ENCODE results near the gene OSBPL10.

The OSBPL10 gene

GRCh38 chr3:31890742-31891469, 90.2 kb downstream of the OSBPL10 start (continued):
- TF ChIP-seq TSHZ2 (CRISPR knock-in tag; IDR thresholded peaks at IDR 0.05) (no peak), ISL1 (CRISPR knock-in tag; IDR thresholded peaks at IDR 0.05) (no peak), TOX (CRISPR knock-in tag; IDR thresholded peaks at IDR 0.05; ENCODE audit: borderline replicate concordance) (no peak)

- ATAC-seq = no peak
- no peak for TF ChIP-seq ARNTL (CRISPR knock-in tag; IDR thresholded peaks at IDR 0.05; ENCODE audit: borderline replicate concordance, low read depth)
- no peak for TF ChIP-seq CREB5 (CRISPR knock-in tag; IDR thresholded peaks at IDR 0.05; ENCODE audit: low read depth)
- no peak for TF ChIP-seq ISL1 (CRISPR knock-in tag; IDR thresholded peaks at IDR 0.05)
- TF ChIP-seq TSHZ2 (CRISPR knock-in tag; IDR thresholded peaks at IDR 0.05) = no peak
Measured at GRCh38 chr3:31890007-31890406, 91.1 kb downstream of the OSBPL10 start.

- ATAC-seq = no peak
- no peak for TF ChIP-seq ZNF70 (CRISPR knock-in tag; IDR thresholded peaks at IDR 0.05)
Measured at GRCh38 chr3:31885235-31885634, 95.8 kb downstream of the OSBPL10 start.

- ATAC-seq = no peak
- TF ChIP-seq POU6F1 (CRISPR knock-in tag; IDR thresholded peaks at IDR 0.05; ENCODE audit: borderline replicate concordance, low read depth) = no peak
- TF ChIP-seq BACH2 (CRISPR knock-in tag; IDR thresholded peaks at IDR 0.05; ENCODE audit: borderline replicate concordance) = no peak
- TF ChIP-seq ZFP3 (CRISPR knock-in tag; IDR thresholded peaks at IDR 0.05) = no peak
- no peak for TF ChIP-seq ZFP30 (CRISPR knock-in tag; IDR thresholded peaks at IDR 0.05)
- no peak for TF ChIP-seq ZNF8 (CRISPR knock-in tag; IDR thresholded peaks at IDR 0.05)
- TF ChIP-seq ESRRG (CRISPR knock-in tag; IDR thresholded peaks at IDR 0.05) = no peak
- TF ChIP-seq ARNTL (CRISPR knock-in tag; IDR thresholded peaks at IDR 0.05; ENCODE audit: borderline replicate concordance, low read depth) = no peak
- no peak for TF ChIP-seq OSR1 (CRISPR knock-in tag; IDR thresholded peaks at IDR 0.05)
- TF ChIP-seq ISL1 (CRISPR knock-in tag; IDR thresholded peaks at IDR 0.05) = no peak
- TF ChIP-seq SNAI2 (CRISPR knock-in tag; IDR thresholded peaks at IDR 0.05) = no peak
- no peak for TF ChIP-seq RARB (CRISPR knock-in tag; IDR thresholded peaks at IDR 0.05)
- no peak for TF ChIP-seq ZNF565 (CRISPR knock-in tag; conservative IDR thresholded peaks at IDR 0.05; ENCODE audit: low read depth)
- no peak for TF ChIP-seq GLIS3 (CRISPR knock-in tag; IDR thresholded peaks at IDR 0.05)
- TF ChIP-seq CSRNP3 (CRISPR knock-in tag; IDR thresholded peaks at IDR 0.05) = no peak
- no peak for TF ChIP-seq TOX (CRISPR knock-in tag; IDR thresholded peaks at IDR 0.05; ENCODE audit: borderline replicate concordance)
- TF ChIP-seq CSDC2 (CRISPR knock-in tag; IDR thresholded peaks at IDR 0.05) = no peak
- no peak for TF ChIP-seq CREB5 (CRISPR knock-in tag; IDR thresholded peaks at IDR 0.05; ENCODE audit: low read depth)
- no peak for TF ChIP-seq TSHZ2 (CRISPR knock-in tag; IDR thresholded peaks at IDR 0.05)
- no peak for TF ChIP-seq TCF4 (CRISPR knock-in tag; IDR thresholded peaks at IDR 0.05; ENCODE audit: borderline replicate concordance)
Measured at GRCh38 chr3:31884251-31884650, 96.8 kb downstream of the OSBPL10 start.

Measured in SK-N-SH treated with all-trans-retinoic acid at 6 μM for 48 hours (cell line).